Trophoblast cell (in vitro differentiated cells and primary cell): ENCODE measurements around the gene EGFR.

Source experiments
- DNase-seq, 2 donors: peaks; one replicate each; pipeline ENCODE4 v3.0.0-alpha.2; 2016
- H2AFZ ChIP-seq: 2 replicates; pipeline ENCODE4 v1.6.1; 2013; ENCODE audit warnings: low read length, moderate library complexity, mild to moderate bottlenecking; ENCODE audit not compliant: insufficient read depth, poor library complexity
- H2AK5ac ChIP-seq: 2 replicates; pipeline ENCODE4 v1.6.1; 2013; ENCODE audit warnings: mild to moderate bottlenecking, low read length
- H2BK120ac ChIP-seq: 2 replicates; pipeline ENCODE4 v1.6.1; 2013; ENCODE audit warnings: low read length, mild to moderate bottlenecking, moderate library complexity; ENCODE audit not compliant: insufficient read depth, poor library complexity
- H2BK12ac ChIP-seq: 2 replicates; pipeline ENCODE4 v1.6.1; 2013; ENCODE audit warnings: mild to moderate bottlenecking, low read length, moderate library complexity
- H2BK5ac ChIP-seq: 2 replicates; pipeline ENCODE4 v1.6.1; 2013; ENCODE audit warnings: low read length, low read depth, moderate library complexity, mild to moderate bottlenecking; ENCODE audit not compliant: poor library complexity
- H3K14ac ChIP-seq: 2 replicates; pipeline ENCODE4 v1.6.1; 2013; ENCODE audit warnings: mild to moderate bottlenecking, low read length
- H3K18ac ChIP-seq: 2 replicates; pipeline ENCODE4 v1.6.1; 2013; ENCODE audit warnings: mild to moderate bottlenecking, low read length
- H3K23ac ChIP-seq: 2 replicates; pipeline ENCODE4 v1.6.1; 2013; ENCODE audit warnings: low read length
- H3K27ac ChIP-seq: 2 replicates; pipeline ENCODE4 v1.5.1; 2013; ENCODE audit warnings: low read depth, mild to moderate bottlenecking, inconsistent platforms, low read length, moderate library complexity
- H3K27me3 ChIP-seq: 2 replicates; pipeline ENCODE4 v1.6.1; 2013; ENCODE audit warnings: inconsistent platforms, mild to moderate bottlenecking, low read length, moderate library complexity; ENCODE audit not compliant: insufficient read depth
- H3K36me3 ChIP-seq, 2 experiments: 1 replicate in 1 of 2; 2 replicates in 1 of 2; pipeline ENCODE4 v1.6.1; 2013; ENCODE audit warnings: low read length in 2 of 2, mild to moderate bottlenecking in 2 of 2, moderate library complexity in 1 of 2; ENCODE audit not compliant: insufficient read depth in 2 of 2, control insufficient read depth in 1 of 2
- H3K4ac ChIP-seq: 2 replicates; pipeline ENCODE4 v1.6.1; 2013; ENCODE audit warnings: low read depth, mild to moderate bottlenecking, low read length, moderate library complexity
- H3K4me1 ChIP-seq, 2 experiments: 1 replicate in 1 of 2; 2 replicates in 1 of 2; pipeline ENCODE4 v1.6.1; 2013; ENCODE audit warnings: low read length in 2 of 2, mild to moderate bottlenecking in 2 of 2, moderate library complexity in 1 of 2; ENCODE audit not compliant: insufficient read depth in 2 of 2, control insufficient read depth in 1 of 2
- H3K4me2 ChIP-seq: 2 replicates; pipeline ENCODE4 v1.6.1; 2013; ENCODE audit warnings: inconsistent platforms, mild to moderate bottlenecking, low read length, moderate library complexity
- H3K4me3 ChIP-seq: 2 replicates; pipeline ENCODE4 v1.5.1; 2013; ENCODE audit warnings: mild to moderate bottlenecking, low read depth, low read length, inconsistent platforms
- H3K79me1 ChIP-seq: one replicate; pipeline ENCODE4 v1.6.1; 2013; ENCODE audit warnings: low read length
- H3K79me2 ChIP-seq: 2 replicates; pipeline ENCODE4 v1.6.1; 2013; ENCODE audit warnings: low read length, mild to moderate bottlenecking; ENCODE audit not compliant: control insufficient read depth, insufficient read depth, poor library complexity
- H3K9ac ChIP-seq: 2 replicates; pipeline ENCODE4 v1.6.1; 2013; ENCODE audit warnings: mild to moderate bottlenecking, low read length
- H3K9me3 ChIP-seq: 2 replicates; pipeline ENCODE4 v1.6.1; 2013; ENCODE audit warnings: low read depth, mild to moderate bottlenecking, control low read depth, inconsistent platforms, low read length; ENCODE audit not compliant: insufficient read depth
- H4K12ac ChIP-seq: 2 replicates; pipeline ENCODE4 v1.6.1; 2013; ENCODE audit warnings: low read depth, mild to moderate bottlenecking, low read length, moderate library complexity
- H4K8ac ChIP-seq: 2 replicates; pipeline ENCODE4 v1.6.1; 2013; ENCODE audit warnings: low read depth, mild to moderate bottlenecking, low read length, moderate library complexity
- H4K91ac ChIP-seq: one replicate; pipeline ENCODE4 v1.6.1; 2013; ENCODE audit warnings: low read depth, mild to moderate bottlenecking, low read length, moderate library complexity
- WGBS: extraction: QIAGEN DNeasy Blood & Tissue Kit; methylation state at CpG from one replicate; pipeline ENCODE4 v1.1.7; 2013; ENCODE audit warnings: missing lambda C conversion rate; ENCODE audit not compliant: insufficient read length, insufficient coverage; ENCODE audit errors: extremely low coverage; 5-methylcytosine and 5-hydroxymethylcytosine counted together

The EGFR gene

DNA sequence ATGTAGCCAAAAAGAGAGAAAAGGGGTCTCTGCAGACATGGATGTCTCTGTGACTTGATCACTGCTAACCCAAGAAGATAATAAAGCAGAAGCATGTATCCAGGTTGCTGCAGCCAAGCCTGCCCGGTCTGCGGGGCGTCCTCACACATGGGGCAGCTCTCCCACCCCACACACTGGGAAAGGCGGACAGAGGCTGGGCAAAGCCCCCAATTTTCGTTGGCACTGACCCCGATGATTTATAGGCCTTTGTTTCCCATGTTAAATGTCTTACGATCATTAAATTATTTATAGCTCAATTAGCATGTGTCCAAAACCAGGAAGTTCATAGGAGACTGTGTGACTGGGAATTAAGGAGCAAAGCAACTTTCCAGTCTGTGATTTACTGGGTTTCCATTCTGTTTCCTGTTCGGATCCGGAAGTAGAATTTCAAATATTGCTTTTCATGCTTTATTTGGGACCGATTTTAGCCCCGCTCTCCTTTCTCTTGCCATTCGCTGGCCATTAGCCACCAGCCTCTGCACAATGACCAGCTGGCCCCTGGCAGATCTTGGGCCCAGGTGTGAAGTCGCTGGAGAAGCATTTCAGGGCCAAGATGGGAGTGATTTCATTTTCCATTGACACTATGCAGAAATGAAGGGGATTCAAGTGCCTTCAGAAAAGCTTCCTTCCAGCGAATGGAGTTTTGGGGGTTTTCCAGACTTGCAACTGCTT is 91.6 kb downstream of the EGFR start:
- no peak overlapping the region for H2BK120ac ChIP-seq
- no peak overlapping the region for H3K14ac ChIP-seq
- H3K36me3 ChIP-seq: no peaks in the 10 kb centered on the region
- no peak overlapping the region for H3K23ac ChIP-seq
- WGBS: no CpG with 5 or more reads among the region's 14 CpGs
- no peak overlapping the region for H2BK5ac ChIP-seq
- H2AFZ ChIP-seq: no peak overlapping the region
- H3K18ac ChIP-seq: no peak overlapping the region
- H4K91ac ChIP-seq: no peak overlapping the region
- H4K12ac ChIP-seq: no peak overlapping the region
- peak overlapping the region; percentile 81 for H2BK12ac ChIP-seq
- H3K9ac ChIP-seq: no peak overlapping the region
- no peak overlapping the region for H3K27ac ChIP-seq
- no peak for DNase-seq
- H3K4me3 ChIP-seq: no peak overlapping the region
- no peak overlapping the region for H2AK5ac ChIP-seq
- peaks cover 2% of the 10 kb centered on the region for H3K79me2 ChIP-seq
- no peak overlapping the region for H4K8ac ChIP-seq
- H3K4me1 ChIP-seq: peaks cover 2 to 20% of the 10 kb centered on the region in 2 experiments
- peak overlapping the region; percentile 25 for H3K4ac ChIP-seq
- no peaks in the 10 kb centered on the region for H3K79me1 ChIP-seq
- no peaks in the 10 kb centered on the region for H3K27me3 ChIP-seq
- H3K9me3 ChIP-seq: no peaks in the 10 kb centered on the region
- no peak overlapping the region for H3K4me2 ChIP-seq

DNA sequence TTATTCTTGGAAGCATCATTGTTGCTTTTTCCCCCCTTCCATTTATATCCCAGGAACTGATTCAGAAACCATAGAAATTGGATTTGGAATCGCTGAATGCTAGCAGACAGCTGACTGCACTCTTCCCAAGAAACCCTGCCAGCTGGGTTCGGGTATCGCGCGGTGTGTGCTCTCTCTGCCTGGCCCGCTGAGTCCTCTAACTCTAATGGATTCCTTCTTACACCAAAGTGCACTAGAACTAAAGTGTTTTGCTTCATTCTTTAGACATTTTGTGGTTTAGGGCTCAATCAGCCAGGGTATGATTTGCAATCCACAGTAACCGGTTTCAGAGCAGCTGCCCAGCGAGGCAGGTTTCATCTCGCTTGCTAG is 92.2 kb downstream of the EGFR start:
- Histone ChIP-seq H3K4me3 (no peak overlapping the region), H3K4ac (no peak overlapping the region), H2AK5ac (no peak overlapping the region), H2BK120ac (no peak overlapping the region), H3K27ac (no peak overlapping the region), H2AFZ (no peak overlapping the region), H3K23ac (no peak overlapping the region), H2BK5ac (no peak overlapping the region), H4K8ac (no peak overlapping the region), H4K12ac (no peak overlapping the region), H2BK12ac (no peak overlapping the region), H3K79me2 (peaks cover 2% of the 10 kb centered on the region), H3K4me2 (no peak overlapping the region), H3K14ac (no peak overlapping the region), H3K36me3 (no peaks in the 10 kb centered on the region), H3K4me1 (peaks cover 2 to 20% of the 10 kb centered on the region in 2 experiments), H3K9me3 (no peaks in the 10 kb centered on the region), H4K91ac (no peak overlapping the region), H3K27me3 (no peaks in the 10 kb centered on the region), H3K9ac (no peak overlapping the region), H3K79me1 (no peaks in the 10 kb centered on the region), H3K18ac (no peak overlapping the region)
- no CpG with 5 or more reads among the region's 9 CpGs for WGBS
- DNase-seq: peak; percentile 72 to 76

DNA sequence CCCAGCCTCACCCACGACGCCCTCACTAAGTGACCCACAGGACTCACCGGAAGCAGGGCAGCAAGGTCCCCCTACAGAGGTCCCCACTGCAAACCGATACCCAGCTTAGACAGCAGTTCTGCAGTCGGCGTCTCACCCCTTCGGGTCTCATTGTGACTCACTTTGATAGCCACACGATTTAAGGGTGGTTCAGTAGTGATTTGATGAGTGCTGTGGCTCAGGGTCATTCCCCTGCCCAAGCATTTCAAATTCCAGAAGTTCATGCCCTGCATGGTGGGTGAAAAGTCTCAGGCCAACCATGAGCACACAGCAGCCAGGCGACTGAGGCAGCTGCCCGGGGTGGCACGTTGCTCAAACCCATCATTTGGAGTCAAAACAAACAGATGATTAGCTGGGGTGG is 93.2 kb downstream of the EGFR start:
- peak overlapping the region; percentile 26 for H3K18ac ChIP-seq
- H3K27ac ChIP-seq: no peak overlapping the region
- H2AFZ ChIP-seq: no peak overlapping the region
- no peak overlapping the region for H3K23ac ChIP-seq
- no peak overlapping the region for H4K91ac ChIP-seq
- no peak overlapping the region for H2BK12ac ChIP-seq
- H2BK5ac ChIP-seq: no peak overlapping the region
- no peaks in the 10 kb centered on the region for H3K9me3 ChIP-seq
- no peak for DNase-seq
- H2AK5ac ChIP-seq: peak overlapping the region; percentile 44
- no peaks in the 10 kb centered on the region for H3K79me1 ChIP-seq
- no peak overlapping the region for H3K14ac ChIP-seq
- H4K12ac ChIP-seq: no peak overlapping the region
- H3K79me2 ChIP-seq: peaks cover 2% of the 10 kb centered on the region
- no peak overlapping the region for H4K8ac ChIP-seq
- no peak overlapping the region for H3K9ac ChIP-seq
- H3K27me3 ChIP-seq: no peaks in the 10 kb centered on the region
- H3K4me1 ChIP-seq: peaks cover 2 to 18% of the 10 kb centered on the region in 2 experiments
- H3K4ac ChIP-seq: no peak overlapping the region
- no CpG with 5 or more reads among the region's 11 CpGs for WGBS
- no peak overlapping the region for H3K4me2 ChIP-seq
- H3K4me3 ChIP-seq: no peak overlapping the region
- no peaks in the 10 kb centered on the region for H3K36me3 ChIP-seq
- H2BK120ac ChIP-seq: no peak overlapping the region

DNA sequence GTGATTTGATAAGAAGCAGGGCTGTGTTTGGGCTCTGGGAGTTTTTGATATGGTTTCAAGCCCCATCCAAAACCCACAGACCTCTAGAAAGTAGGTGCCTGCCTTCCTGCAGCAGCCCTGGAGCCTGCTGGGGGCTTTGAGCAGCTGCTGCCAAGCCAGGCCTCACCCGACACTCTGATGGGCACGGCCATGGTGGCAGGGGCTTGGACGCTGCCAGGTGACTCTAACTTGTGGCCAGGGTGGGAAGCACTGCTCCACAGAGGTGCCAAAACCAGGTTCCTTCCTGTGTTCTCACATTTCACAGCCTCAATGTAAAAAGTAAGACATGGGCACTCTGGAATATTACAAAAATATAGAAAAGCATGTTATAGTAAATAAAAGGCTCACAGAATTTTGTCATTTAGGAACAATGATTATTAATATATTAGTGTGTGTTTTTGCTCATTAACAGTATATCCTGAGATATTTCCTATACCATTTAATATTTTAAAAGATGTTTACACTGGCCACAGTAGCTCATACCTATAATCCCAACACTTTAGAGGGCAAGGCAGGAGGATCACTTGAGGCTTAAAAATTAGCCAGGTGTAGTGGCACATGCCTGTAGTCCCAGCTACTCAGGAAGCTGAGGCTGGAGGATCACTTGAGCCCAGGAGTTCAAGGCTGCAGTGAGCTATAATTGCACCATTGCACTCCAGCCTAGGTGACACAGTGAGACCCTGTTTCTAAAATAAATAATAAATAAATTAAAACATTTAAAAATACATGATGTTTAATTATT is 95.1 kb downstream of the EGFR start:
- Histone ChIP-seq H3K4ac (peak overlapping the region; percentile 51), H2AK5ac (peak overlapping the region; percentile 46), H3K27me3 (no peaks in the 10 kb centered on the region), H3K27ac (no peak overlapping the region), H3K9ac (no peak overlapping the region), H3K14ac (no peak overlapping the region), H3K4me3 (no peak overlapping the region), H3K4me2 (no peak overlapping the region), H3K4me1 (peaks cover 2 to 18% of the 10 kb centered on the region in 2 experiments), H4K91ac (no peak overlapping the region), H2BK120ac (no peak overlapping the region), H3K36me3 (no peaks in the 10 kb centered on the region), H3K9me3 (no peaks in the 10 kb centered on the region), H2BK5ac (no peak overlapping the region), H2BK12ac (no peak overlapping the region), H3K79me1 (no peaks in the 10 kb centered on the region), H4K12ac (no peak overlapping the region), H4K8ac (no peak overlapping the region), H3K79me2 (peaks cover 2% of the 10 kb centered on the region), H2AFZ (no peak overlapping the region), H3K18ac (no peak overlapping the region), H3K23ac (no peak overlapping the region)
- DNase-seq: no peak
- WGBS: no CpG with 5 or more reads among the region's 3 CpGs
